ENCODE results near the gene RAB44. TPM values are rescaled to one million over a fixed set of nuclear protein-coding genes. Genes with fewer than 3 reads are reported as not detected.

Gene RAB44
- total and polyA plus RNA-seq, 7 donors, result 0.01 to 0.06 TPM; not detected in 5

GRCh38 chr6:36728289-36729160 lies 30.9 kb downstream of the RAB44 start:
- Histone ChIP-seq H3K9me3 (no peaks in the 10 kb centered on the region), H3K4me1 (no peaks in the 10 kb centered on the region), H3K27me3 (ENCODE audit: insufficient read depth in 3 of 3, low read length in 2 of 3) (no peaks in the 10 kb centered on the region), H3K27ac (no peak overlapping the region), H3K4me3 (no peak overlapping the region), H3K36me3 (ENCODE audit: insufficient read depth in 1 of 2, low read depth in 1 of 2) (no peaks in the 10 kb centered on the region)
- ATAC-seq (no peak), DNase-seq (peak in 1 of 2 donors; percentile 44)
- intact Hi-C loops (cut with DNase I), result loop anchor here in 1 of 2 donors (5.0 kb wide), 1 partner anchor 106 kb away; no protein-coding TSS in a partner anchor
- 71 to 73% (median 73%) methylated on average over 9 to 11 of the region's 11 CpGs for WGBS, 3 donors
- no peak for TF ChIP-seq CTCF (IDR thresholded peaks at IDR 0.05)

- intact Hi-C loops (cut with DNase I), result loop anchor here in 1 of 2 donors (5.0 kb wide), 1 partner anchor 107 kb away; no protein-coding TSS in a partner anchor
- no peak overlapping the region for H3K4me3 ChIP-seq
- no peaks in the 10 kb centered on the region for H3K27me3 ChIP-seq (ENCODE audit: insufficient read depth in 3 of 3, low read length in 2 of 3)
- no peaks in the 10 kb centered on the region for H3K36me3 ChIP-seq (ENCODE audit: insufficient read depth in 1 of 2, low read depth in 1 of 2)
- WGBS, 3 donors, result 28 to 38% (median 35%) methylated on average over 3 of the region's 3 CpGs
- H3K4me1 ChIP-seq, result no peaks in the 10 kb centered on the region
- H3K9me3 ChIP-seq, result no peaks in the 10 kb centered on the region
- ATAC-seq (no peak), DNase-seq (no peak)
- no peak overlapping the region for H3K27ac ChIP-seq
- no peak for TF ChIP-seq CTCF (IDR thresholded peaks at IDR 0.05)
Observed at GRCh38 chr6:36729161-36729524, 31.5 kb downstream of the RAB44 start.

DNA sequence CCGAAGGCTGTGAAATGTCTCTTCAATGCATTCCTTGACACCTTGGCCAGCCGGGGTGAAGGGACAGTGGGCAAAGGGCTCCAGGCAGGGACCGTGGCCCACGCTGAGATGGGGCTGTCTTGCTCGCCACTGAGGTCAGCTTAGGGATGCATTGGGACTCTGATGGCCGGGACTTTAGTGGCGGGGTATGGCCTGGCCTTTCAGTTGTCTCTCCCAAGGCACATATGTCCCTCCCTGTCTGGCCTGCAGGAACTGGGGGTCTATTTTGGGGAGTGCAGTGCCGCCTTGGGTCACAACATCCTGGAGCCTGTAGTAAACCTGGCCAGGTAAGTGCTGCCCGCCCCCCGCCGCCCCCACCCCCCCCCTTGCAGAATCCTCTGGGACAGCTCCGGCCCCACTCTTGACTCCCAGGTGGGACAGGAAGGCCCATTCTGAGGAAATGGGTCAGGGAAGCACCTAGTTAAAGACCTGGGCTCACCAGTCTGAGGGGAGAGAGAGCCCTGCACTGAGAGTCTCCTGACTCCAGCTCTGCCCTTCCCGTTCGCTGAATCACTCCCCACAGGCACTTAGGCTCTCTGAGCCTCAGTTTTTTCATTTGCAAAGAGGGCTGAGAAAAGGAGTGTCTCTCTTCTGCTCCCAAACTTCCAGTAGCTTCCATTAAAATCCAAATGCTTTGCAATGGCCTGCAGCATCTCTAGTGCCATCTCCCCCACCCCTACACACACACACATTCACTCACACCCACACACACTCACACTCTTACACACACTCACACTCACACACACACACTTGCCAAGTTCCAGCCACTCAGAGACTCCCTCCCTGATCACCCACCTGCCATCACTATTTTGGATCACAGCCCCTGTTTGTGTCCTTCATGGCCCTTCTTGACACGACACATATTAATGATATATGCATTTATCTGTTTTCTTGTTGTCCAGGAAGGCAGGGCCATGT lies 33.1 kb downstream of the RAB44 start:
- no peaks in the 10 kb centered on the region for H3K27me3 ChIP-seq (ENCODE audit: insufficient read depth in 3 of 3, low read length in 2 of 3)
- peaks cover 6% of the 10 kb centered on the region for H3K4me1 ChIP-seq
- H3K36me3 ChIP-seq (ENCODE audit: insufficient read depth in 1 of 2, low read depth in 1 of 2), result no peaks in the 10 kb centered on the region
- intact Hi-C loops (cut with DNase I), result no loop called here
- H3K27ac ChIP-seq, result no peak overlapping the region
- H3K4me3 ChIP-seq, result no peak overlapping the region
- ATAC-seq (no peak), DNase-seq (peak in 1 of 2 donors; percentile 34)
- no peak for TF ChIP-seq CTCF (IDR thresholded peaks at IDR 0.05)
- no peaks in the 10 kb centered on the region for H3K9me3 ChIP-seq
- WGBS, 3 donors, result 87 to 90% (median 89%) methylated on average over 15 of the region's 15 CpGs

DNA sequence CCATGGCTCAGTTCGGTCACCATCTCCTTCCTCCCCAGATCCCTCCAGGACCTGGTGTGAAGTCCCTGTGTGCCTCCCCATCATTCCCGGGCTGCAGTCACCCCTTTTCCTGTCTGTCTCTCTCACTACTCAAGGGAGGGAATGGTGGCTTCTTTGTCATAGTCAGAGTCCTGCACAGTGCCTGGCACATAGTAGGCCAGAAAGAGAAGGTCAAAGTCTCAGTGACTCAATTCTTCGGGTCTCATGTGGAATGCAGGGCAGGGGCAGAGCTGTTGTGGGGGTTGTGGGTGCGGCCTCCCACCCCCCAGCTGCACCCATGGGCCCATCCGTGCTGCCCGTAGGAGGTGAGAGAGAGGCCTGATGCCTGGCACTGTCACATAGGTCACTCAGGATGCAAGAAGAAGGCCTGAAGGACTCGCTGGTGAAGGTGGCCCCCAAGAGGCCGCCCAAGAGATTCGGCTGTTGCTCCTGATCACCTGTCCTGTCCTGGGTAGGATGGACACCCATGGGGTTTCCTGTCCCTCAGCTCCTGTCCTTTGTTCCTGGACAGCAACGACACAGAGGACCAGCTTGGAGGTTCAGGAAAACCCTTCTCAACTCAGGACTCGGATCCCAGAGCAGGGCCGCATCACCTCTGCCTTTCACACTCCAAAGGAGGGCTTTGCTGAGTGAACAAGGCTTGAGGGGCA lies 34.1 kb downstream of the RAB44 start:
- WGBS, 3 donors, result 89 to 90% (median 89%) methylated on average over 12 of the region's 12 CpGs
- no peak for ATAC-seq
- no peak overlapping the region for H3K27ac ChIP-seq

More for the DNA sequence above, 34.1 kb downstream of the RAB44 start:
- Histone ChIP-seq H3K4me3 (no peak overlapping the region), H3K27me3 (ENCODE audit: insufficient read depth in 3 of 3, low read length in 2 of 3) (no peaks in the 10 kb centered on the region), H3K36me3 (ENCODE audit: insufficient read depth in 1 of 2, low read depth in 1 of 2) (no peaks in the 10 kb centered on the region), H3K4me1 (peaks cover 7% of the 10 kb centered on the region), H3K9me3 (no peaks in the 10 kb centered on the region)
- TF ChIP-seq CTCF (IDR thresholded peaks at IDR 0.05), result no peak
- peak in 1 of 2 donors; percentile 31 for DNase-seq
- intact Hi-C loops (cut with DNase I), result no loop called here

Data from psoas muscle (tissue), 8 donors.